Tibial nerve (tissue), 4 donors: ENCODE data around the gene CXCL11. TPM values are rescaled to one million over a fixed set of nuclear protein-coding genes. Genes with fewer than 3 reads are reported as not detected.

Source experiments
- DNase-seq, 2 donors: peaks; one replicate each; pipeline ENCODE4 v3.0.0-alpha.2; 2019; ENCODE audit warnings: low spot score in 2 of 2
- H3K27ac ChIP-seq, 4 donors: fragments of 200-600 bp; sonication (generic) in 3 of 4; one replicate each; pipeline ENCODE4 v1.5.1; 2017 to 2019; ENCODE audit warnings: mild to moderate bottlenecking in 1 of 4
- H3K27me3 ChIP-seq, 2 donors: fragments of 200-600 bp; sonication (generic) in 1 of 2; one replicate each; pipeline versions ENCODE4 v1.5.1 to v1.6.0; 2017 to 2019
- H3K36me3 ChIP-seq, 3 donors: fragments of 200-600 bp; sonication (generic); one replicate each; pipeline ENCODE4 v1.5.1; 2018 to 2019
- H3K4me1 ChIP-seq, 4 donors: fragments of 200-600 bp; sonication (generic) in 3 of 4; one replicate each; pipeline ENCODE4 v1.5.1; 2017 to 2019
- H3K4me3 ChIP-seq, 4 donors: fragments of 200-600 bp; sonication (generic) in 3 of 4; one replicate each; pipeline ENCODE4 v1.5.1; 2017 to 2019; ENCODE audit warnings: mild to moderate bottlenecking in 1 of 4, moderate library complexity in 1 of 4
- H3K9me3 ChIP-seq, 4 donors: fragments of 200-600 bp; sonication (generic) in 3 of 4; one replicate each; pipeline ENCODE4 v1.5.1; 2017 to 2019
- CTCF ChIP-seq, 5 experiments: fragments of 200-600 bp in 3 of 5; fragments of 450-650 bp in 2 of 5; sonication (generic) in 3 of 5; IDR thresholded peaks; one replicate each; pipeline ENCODE4 v1.5.1; 2016 to 2019; ENCODE audit warnings: antibody characterized with exemption in 5 of 5, mild to moderate bottlenecking in 3 of 5, moderate library complexity in 2 of 5
- EP300 ChIP-seq, 2 donors: sonication (generic); formaldehyde crosslinking; IDR thresholded peaks; one replicate each; pipeline ENCODE4 v1.6.1; 2017; ENCODE audit warnings: antibody characterized with exemption in 2 of 2, mild to moderate bottlenecking in 1 of 2
- POLR2A ChIP-seq, 2 donors: fragments of 450-650 bp; IDR thresholded peaks; one replicate each; pipeline ENCODE4 v1.6.1; 2017; ENCODE audit warnings: antibody characterized with exemption in 2 of 2, mild to moderate bottlenecking in 2 of 2, moderate library complexity in 2 of 2
- WGBS, 2 donors: methylation state at CpG; one replicate each; pipeline ENCODE4 v1.1.5; 2018; 5-methylcytosine and 5-hydroxymethylcytosine counted together
- total RNA-seq, 4 donors: library from RNA; depleted of rRNA; stranded (reverse); fragments of >200 nt; gene quantifications; one replicate each; pipeline ENCODE4 v1.1.0, GENCODE V29; 2016

CXCL11 gene
- total RNA-seq, 4 donors from 2014 or later: not detected

- H3K4me1 ChIP-seq: peaks cover 0 to 18% (median 6%) of the 10 kb centered on the region in 4 donors
- H3K4me3 ChIP-seq: no peak overlapping the region
- no peaks in the 10 kb centered on the region for H3K36me3 ChIP-seq
- TF ChIP-seq POLR2A (IDR thresholded peaks at IDR 0.05): no peak
- TF ChIP-seq CTCF (IDR thresholded peaks at IDR 0.05): no peak
- no peak for TF ChIP-seq EP300 (IDR thresholded peaks at IDR 0.05)
- H3K9me3 ChIP-seq: no peaks in the 10 kb centered on the region
- WGBS, 2 donors: 16 to 28% methylated on average over 1 of the region's 1 CpG
- DNase-seq: no peak
- no peak overlapping the region for H3K27ac ChIP-seq
- no peaks in the 10 kb centered on the region for H3K27me3 ChIP-seq
Measured at GRCh38 chr4:76013540-76013939, 22.3 kb downstream of the CXCL11 start.

DNA sequence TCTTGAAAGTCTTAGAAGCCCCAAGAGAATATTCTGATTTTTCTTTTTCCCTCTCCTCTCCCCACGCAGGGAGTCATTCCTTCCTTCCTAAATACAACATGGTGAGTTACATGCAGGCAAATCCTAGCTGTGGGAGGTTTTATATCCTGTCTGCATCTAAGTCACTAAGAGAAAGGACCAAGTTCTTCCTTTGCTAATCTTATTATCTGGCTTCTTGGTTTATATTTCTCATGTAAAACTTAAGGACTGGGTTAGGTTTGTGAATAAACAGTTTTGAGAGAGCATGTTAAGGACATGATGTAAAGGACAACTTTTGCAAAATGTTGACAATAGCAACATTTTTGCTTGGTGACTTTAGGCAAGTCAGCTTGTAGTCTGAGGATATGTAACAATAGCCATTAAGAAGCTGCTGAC lies 23.5 kb downstream of the CXCL11 start:
- no peaks in the 10 kb centered on the region for H3K9me3 ChIP-seq
- no peak for DNase-seq
- WGBS, 2 donors: 14 to 15% methylated on average over 1 of the region's 1 CpG
- TF ChIP-seq EP300 (IDR thresholded peaks at IDR 0.05) (no peak), POLR2A (IDR thresholded peaks at IDR 0.05) (no peak), CTCF (IDR thresholded peaks at IDR 0.05) (no peak)
- H3K27me3 ChIP-seq: no peaks in the 10 kb centered on the region
- H3K4me1 ChIP-seq: peaks cover 0 to 18% (median 6%) of the 10 kb centered on the region in 4 donors
- H3K36me3 ChIP-seq: no peaks in the 10 kb centered on the region
- peak overlapping the region in 1 of 4 donors; percentile 3 for H3K4me3 ChIP-seq
- H3K27ac ChIP-seq: peak overlapping the region in 3 of 4 donors; percentile 54 to 83 (median 67)

DNA sequence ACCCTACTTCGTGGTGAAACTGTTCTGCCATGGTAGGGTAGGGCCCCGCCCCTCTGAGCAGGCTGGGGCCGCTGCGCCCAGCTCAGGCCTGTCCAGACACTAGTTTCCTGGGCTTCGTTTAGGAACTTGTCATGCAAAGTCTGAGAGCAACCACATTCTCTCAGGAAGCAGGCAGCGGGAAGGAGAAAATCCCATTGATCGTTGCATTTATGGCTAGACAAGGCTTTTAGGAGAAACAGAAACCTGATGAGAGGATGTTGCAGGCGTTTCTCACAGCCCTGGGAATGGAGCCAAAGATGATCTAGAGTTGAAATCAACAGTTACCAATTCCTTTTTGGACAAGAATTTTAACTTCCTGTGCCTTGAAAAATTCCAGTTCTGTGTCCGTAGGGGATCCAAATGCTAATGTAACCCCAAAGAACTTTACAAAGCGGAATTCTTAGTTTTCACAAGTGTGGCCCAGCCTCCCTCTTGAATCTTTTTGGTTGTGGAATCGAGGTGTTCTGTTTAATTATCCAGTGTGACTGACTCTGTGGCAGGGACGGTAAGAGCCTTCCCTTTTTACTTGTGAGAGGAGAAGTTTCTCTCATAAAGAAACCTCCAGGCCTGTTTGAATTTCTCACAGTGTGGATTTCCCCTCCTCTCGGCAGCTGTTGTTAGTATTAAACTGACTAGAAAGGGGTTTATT lies 24.0 kb downstream of the CXCL11 start:
- TF ChIP-seq EP300 (IDR thresholded peaks at IDR 0.05) (no peak), CTCF (IDR thresholded peaks at IDR 0.05) (no peak), POLR2A (IDR thresholded peaks at IDR 0.05) (no peak)
- Histone ChIP-seq H3K4me3 (peak overlapping the region in 2 of 4 donors; percentile 3 to 30), H3K27me3 (no peaks in the 10 kb centered on the region), H3K4me1 (peaks cover 0 to 18% (median 6%) of the 10 kb centered on the region in 4 donors), H3K36me3 (no peaks in the 10 kb centered on the region), H3K27ac (peak overlapping the region in 3 of 4 donors; percentile 54 to 83 (median 67)), H3K9me3 (no peaks in the 10 kb centered on the region)
- peak in 1 of 2 donors; percentile 59 for DNase-seq
- WGBS, 2 donors: 27 to 30% methylated on average over 13 of the region's 13 CpGs

DNA sequence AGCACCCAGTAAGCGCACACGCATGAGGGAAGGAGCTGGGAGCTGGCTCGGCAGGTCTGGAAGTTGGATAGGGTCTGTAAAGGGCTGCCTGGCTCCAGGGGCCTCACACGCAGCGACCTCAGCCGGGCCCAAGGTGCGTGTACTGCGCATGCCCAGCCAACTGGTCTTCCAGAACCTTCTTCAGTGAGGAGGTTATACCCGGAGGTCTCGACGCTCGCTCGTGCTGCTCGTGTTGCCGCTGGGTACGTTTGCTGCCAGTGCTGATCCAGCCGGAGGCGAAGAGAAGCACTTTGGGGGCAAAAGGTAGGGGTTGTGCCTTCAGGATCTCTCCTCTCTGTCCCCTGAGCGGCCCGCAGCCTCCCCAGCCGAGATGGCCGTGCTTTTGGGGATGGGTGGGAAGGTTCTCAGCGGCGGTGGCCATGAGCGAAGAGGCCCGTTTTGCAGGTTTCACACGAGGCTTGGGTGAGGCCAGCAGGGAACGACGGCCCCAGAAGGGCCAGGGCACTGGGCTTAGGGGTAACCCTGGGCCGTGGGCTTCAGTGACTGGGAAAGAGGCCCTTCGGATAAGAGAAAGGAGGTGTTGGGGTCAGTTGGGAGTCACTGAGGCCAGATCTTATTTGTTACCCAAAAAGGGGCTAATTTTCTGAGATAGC lies 24.7 kb downstream of the CXCL11 start:
- H3K4me1 ChIP-seq: peaks cover 0 to 18% (median 6%) of the 10 kb centered on the region in 4 donors
- no peaks in the 10 kb centered on the region for H3K9me3 ChIP-seq
- peak overlapping the region in 1 of 4 donors; percentile 30 for H3K4me3 ChIP-seq
- H3K36me3 ChIP-seq: no peaks in the 10 kb centered on the region
- no peak for TF ChIP-seq POLR2A (IDR thresholded peaks at IDR 0.05)
- peak overlapping the region in 3 of 4 donors; percentile 54 to 83 (median 67) for H3K27ac ChIP-seq
- no peak for DNase-seq
- 96 to 97% methylated on average over 31 of the region's 31 CpGs for WGBS, 2 donors
- no peaks in the 10 kb centered on the region for H3K27me3 ChIP-seq

DNA sequence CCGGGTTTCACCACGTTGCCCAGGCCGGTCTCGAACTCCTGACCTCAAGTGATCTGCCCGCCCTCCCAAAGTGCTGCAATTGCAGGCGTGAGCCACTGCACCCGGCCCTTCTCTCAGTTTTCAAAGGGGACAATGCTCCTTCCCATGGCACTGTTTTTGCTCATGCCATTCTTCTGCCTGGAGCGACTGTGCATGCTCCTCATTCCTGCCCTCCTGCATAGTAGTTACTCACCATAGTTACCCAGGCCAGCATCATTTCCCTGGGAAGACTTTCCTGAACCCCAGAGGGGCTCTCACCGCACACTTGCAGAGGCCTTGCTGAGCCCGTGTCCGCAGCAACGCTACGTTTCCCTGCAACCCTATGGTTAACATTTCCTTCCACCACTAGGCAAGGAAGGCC lies 25.3 kb downstream of the CXCL11 start:
- H3K27ac ChIP-seq: no peak overlapping the region
- H3K9me3 ChIP-seq: no peaks in the 10 kb centered on the region
- H3K4me1 ChIP-seq: peaks cover 0 to 18% (median 6%) of the 10 kb centered on the region in 4 donors
- 94 to 97% methylated on average over 13 of the region's 13 CpGs for WGBS, 2 donors
- H3K4me3 ChIP-seq: no peak overlapping the region
- DNase-seq: no peak
- H3K27me3 ChIP-seq: no peaks in the 10 kb centered on the region
- H3K36me3 ChIP-seq: no peaks in the 10 kb centered on the region
- TF ChIP-seq POLR2A (IDR thresholded peaks at IDR 0.05) (no peak), EP300 (IDR thresholded peaks at IDR 0.05) (no peak), CTCF (IDR thresholded peaks at IDR 0.05) (no peak)
